GM21447 (cell line): ENCODE data around the gene RIPOR3.

Experiments used
- ATAC-seq: cut with Tn5 transposase; IDR thresholded peaks from one replicate; pipeline ENCODE4 v1.9.1; 2021; ENCODE audit not compliant: unreplicated experiment

RIPOR3 gene

DNA sequence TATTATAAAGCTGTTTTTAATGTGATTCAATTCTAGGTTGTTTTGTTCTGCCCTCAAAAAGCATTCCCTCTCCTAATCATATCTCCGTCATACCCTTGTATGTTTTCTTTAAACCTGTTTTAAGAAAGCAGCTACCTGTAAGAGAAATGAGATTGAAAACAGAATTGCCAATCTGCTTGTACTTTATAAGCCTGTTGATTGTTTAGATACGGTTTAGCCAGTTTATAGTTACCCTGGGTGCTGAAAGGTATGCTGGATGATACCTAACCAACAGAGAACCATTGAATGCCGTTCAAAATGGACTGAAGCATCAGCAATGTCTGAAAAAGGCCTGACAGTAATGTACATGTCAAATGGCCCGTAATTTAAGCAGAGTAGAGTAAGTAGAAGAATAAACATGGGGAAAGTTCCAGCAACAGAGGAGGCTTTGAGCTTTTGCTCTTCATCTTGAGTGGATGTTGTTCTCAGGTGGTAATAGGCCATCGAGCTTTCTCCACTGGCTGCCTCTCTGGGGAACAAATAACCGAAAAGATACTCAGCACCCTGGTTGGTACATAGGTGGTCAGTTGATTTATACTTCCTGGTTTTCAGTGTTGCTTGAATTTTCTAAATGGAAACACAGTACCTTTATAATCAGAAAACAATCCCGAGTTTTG is 153.7 kb downstream of the RIPOR3 start:
- no peak for ATAC-seq

DNA sequence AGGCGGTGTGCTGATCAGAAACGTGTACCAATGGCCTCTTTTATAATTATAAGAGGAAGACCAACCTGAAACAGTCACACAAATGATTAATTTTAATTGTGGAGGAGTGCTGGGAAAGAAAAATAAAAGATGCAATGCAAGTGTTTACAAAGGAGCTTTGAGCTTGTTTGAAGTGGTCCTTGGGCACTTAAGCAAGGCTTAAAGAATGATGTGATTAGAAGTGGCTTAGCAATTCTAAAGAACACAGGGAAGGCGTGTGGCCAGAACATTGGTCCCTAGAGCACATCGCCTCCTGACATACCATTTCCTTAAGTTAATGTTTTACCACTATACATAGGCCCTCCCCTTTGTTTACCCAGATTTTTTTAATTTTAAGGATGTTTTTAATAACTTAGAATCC is 155.0 kb downstream of the RIPOR3 start:
- ATAC-seq: no peak
